Activated CD8-positive, alpha-beta memory T cell treated with anti-CD3 and anti-CD28 coated beads for 48 hours (primary cell): ENCODE data around the gene SLC17A7.
"Not testable (repeated sequence)": the region's sequence is repeated elsewhere in the genome, so short reads cannot be mapped to it uniquely, and the experiment has no call there.

Source experiments
- DNase-seq, 3 experiments: peaks; one replicate each; pipeline ENCODE4 v3.0.0-alpha.2; 2020; ENCODE audit warnings: low read depth in 2 of 3, low spot score in 2 of 3

Gene SLC17A7

DNA sequence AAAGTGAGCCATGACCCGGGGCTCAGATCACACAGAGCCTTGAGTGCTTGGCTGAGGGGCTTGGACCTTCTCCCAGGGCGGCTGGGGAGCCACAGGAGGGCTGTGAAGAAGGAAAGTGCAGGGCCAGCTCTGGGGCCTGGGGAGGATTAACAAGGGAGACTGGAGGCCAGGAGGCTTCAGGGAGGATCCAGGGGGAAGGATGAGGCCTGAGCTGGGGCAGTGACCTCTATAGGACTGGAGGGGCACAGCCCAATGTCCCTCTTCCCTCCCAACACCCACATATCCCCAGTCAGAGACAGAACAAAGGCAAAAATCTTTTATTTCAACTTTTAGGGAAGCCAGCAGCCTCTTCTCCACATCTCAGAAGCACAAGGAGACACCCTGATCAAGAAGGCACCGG is 4.7 kb upstream of the SLC17A7 start:
- no peak for DNase-seq

DNA sequence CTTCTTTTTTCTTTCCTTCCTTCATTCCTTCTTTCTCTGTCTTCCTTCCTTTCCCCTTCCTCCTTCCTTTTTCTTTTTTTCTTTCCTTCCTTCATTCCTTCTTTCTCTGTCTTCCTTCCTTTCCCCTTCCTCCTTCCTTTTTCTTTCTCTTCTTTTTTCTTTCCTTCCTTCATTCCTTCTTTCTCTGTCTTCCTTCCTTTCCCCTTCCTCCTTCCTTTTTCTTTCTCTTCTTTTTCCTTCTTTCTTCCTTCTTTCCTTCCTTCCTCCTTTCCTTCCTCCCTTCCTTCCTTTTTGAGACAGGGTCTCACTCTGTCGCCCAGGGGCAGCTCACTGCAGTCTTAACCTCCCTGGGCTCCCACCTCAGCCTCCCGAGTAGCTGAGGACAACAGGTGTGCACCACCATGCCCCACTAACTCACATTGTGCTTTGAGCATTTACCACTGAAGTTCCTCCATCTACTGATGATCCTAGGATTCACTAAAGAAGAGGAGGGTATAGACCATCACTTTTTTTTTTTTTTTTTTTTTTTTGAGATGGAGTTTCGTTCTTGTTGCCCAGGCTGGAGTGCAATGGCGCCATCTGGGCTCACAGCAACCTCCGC is 2.9 kb upstream of the SLC17A7 start:
- not testable (repeated sequence) for DNase-seq

DNA sequence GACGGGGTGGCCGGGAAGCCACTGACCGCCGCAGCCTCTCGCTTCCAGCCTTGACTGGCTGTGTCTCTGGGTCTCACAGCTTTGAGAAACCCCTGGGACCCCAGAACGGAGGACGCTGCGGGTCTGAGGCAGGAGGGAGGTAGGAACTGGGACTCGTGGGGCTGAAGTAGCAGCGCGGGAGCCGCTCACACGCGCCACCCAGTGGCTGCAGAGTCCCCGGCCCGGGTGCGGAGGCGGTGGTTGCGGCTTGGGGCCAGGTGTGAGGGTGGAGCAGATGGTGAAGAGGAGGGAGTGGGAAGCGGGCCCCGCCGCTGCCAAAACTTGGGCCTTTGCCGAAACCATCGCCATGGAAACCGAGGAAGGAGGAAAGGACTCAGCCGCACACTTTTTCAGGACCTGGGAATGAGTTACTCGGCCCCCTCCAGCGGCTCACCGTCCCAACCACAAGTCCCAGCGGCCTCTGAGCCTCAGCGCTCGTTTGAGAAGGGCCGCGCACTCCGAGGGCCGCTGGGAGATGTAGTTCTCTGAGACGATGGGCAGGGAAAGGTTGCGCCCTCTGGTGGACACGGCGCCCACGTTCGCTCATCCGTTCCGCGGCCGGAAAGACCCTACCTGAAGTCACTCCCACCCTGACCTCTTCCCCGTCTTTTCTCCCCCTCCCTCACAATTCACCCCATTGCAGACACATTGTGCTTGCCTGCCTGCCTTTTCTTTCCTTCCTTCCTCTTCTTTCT is 2.2 kb upstream of the SLC17A7 start:
- peak; percentile 81 to 90 (median 89) for DNase-seq

DNA sequence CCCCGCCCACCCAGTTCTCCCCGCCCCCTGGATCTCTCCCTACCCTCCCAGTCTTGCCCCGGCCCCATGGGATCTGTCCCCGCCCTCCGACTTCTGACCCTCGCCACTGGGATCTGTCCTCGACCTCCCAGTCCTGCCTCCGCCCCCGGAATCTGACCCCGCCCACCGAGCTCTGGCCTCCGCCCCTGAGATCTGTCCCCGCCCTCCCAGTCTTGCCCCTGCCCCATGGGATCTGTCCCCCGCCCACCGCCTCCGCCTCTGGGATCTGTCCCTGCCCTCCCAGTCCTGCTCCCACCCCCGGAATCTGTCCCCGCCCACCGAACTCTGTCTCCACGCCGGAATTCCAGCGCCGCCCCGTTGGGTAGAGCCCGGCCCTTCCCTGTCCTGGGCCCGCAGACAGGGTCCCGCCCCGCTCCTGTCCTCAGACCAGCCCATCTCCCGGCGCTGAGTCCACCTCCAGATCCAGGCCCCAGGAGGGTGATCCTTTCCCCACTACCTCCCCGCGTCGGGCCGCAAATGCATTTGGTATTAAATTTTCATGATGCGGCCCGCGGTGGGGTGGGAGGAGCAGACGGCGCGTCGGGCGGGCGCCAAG is 1.5 kb upstream of the SLC17A7 start:
- DNase-seq = peak in 1 of 3 experiments; percentile 45

DNA sequence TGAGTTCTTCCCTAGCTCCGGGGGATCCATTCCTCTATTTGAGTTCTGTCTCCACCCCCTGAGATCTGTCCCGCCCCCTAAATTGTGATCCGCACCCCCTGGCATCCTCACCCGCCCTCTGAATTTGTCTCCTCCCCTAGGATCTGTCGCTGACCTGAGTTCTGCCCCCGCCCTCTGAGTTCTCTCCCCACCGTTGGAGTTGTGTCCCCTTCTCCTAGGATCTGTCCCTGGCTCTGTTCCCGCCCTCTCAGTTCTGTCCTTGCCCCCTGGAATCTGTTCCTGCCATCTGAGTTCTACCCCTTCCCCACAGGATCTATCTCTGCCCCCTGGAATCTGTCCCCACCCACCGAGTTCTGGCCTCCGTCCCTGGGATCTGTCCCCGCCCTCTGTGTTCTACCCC is 1.0 kb upstream of the SLC17A7 start:
- DNase-seq = no peak

DNA sequence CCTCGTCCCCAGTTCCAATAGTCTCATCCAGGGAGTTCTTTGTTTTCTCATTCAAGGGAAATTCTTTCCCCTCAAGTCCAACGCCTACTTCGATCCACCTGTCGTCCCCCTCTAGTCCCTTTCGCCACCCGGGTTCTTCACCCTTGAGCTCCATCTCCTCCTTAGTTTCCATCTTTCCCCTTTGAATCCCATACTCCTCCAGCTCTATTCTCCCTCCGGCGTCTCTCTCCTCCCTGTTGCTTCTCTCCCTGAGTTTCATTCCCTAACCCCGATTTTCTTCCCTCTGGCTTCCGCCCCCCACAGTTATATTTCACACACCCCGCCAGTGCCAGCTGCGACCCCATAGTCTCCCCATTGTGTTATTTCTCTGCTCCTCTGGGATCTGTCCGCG is 628 bp upstream of the SLC17A7 start:
- no peak for DNase-seq

DNA sequence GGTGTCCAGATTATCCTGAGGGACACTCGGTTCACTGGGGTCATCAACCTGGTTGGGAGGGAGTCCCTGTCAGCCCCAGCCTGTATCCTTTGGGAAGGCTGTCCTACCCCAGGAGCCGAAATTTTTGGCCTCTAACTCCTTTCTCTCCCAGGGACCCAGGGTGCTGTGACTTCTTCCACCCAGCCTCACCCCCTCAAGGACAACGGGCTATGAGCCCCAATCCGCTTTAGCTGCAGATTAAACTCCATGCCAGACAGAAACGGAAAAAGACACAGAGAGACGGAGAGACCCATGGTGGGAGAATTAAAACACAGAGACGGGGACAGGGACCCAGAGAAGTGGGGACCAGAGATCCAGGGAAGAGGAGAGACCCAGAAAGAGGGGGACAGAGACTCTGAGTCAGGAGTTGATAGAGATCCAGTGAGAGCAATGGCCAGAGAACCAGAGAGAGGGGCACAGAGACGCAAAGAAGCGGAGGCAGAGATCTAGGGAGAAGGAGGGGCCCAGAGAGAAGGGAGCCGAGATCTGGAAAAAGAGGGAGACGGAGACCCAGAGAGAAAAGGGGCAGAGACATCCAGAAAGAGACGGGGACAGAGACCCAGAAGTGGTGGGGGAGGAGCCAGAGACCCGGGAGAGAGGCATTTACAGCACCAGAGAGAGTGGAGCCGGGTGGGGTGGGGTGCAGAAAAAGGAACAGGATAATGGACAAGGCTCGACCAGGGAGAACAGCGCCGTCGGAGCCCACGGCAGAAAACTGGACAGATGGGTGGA is 703 bp downstream of the SLC17A7 start:
- DNase-seq = no peak

DNA sequence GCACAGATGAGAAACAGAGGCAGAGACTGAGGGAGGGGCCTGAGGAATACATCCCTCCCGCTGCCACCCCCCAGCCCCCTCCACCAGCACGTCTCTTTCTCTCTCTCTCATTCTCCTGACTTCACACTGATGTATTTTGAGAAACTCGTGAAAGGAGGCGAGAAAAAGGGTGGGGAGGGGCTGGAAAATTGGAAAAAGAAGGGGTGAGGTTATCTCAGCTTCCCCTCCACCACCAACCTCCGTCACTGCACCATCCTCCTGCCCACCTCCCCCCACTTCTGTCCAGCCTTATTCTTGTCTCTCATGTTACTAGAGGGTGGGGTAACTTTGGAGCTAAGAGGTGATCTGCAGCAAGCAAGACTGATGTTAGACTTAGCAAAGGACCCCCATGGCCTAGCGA is 1.5 kb downstream of the SLC17A7 start:
- DNase-seq = no peak

DNA sequence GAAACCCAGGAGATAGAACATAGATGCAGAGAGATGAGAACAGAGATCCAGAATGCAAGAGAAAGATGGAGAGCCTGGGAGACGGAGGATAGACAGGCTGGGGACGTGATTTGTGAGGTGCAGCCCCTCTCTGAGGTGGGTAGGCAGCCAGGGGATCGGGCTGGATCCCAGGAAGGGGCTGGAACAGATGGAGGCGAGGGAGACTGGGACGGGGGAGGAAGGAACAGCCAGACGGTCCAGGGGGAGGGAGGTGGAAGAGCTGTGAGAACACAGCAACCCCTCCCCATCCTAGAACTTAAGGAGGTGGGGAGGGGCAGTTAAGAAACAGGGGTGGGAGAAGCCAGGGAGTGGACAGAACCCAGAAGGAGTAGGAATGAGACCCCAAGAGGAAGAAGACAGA is 3.1 kb downstream of the SLC17A7 start:
- DNase-seq = no peak

DNA sequence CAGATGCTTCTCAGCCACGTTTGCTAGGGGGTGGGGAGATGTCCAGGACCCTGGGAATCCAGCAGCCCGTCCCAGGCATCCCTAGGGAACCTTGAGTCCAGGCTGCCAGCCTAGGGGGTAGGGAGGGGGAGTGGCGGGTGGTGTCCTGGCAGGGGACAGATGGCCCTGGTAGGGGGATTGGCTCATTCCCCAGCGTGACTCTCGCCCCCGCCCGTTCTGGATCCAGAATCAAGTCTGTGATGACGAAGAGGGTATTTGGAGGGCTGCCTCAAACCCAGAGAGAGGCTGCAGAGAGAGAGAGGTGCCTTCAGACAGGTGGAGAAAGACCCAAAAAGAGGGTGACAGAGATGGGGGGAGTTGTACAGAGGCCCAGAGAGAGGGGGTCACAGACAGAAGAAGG is 4.1 kb downstream of the SLC17A7 start:
- no peak for DNase-seq

DNA sequence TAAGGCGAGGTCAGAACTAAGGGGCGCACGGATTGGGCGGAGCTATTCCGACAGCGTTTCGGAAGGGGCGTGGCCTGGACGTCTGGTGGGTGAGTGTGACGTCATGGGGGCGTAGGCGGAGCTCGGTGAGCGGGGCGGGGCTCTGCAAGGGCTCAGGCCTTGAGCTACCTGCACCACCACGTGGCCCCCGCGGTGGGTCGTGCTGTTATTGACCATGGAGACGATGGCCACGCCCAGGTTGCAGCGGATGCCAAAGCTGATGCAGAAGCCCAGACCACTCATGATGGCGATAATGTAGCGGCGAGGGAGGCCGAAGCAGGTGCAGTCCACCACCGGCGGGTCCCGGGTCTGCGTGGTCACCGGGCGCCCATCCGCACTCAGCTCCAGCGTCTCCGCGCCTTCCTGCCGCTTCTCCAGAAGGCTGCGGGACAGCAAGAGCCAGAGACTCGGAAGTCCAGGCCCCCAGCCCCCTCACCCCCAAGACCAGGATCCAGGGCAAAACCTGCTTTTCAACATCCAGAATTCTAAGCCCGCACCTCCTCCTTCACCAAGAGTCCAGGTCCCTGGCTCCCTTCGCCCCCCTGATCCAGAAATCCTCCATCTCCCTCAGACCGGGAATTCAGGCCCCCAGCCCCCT is 4.8 kb downstream of the SLC17A7 start:
- no peak for DNase-seq

DNA sequence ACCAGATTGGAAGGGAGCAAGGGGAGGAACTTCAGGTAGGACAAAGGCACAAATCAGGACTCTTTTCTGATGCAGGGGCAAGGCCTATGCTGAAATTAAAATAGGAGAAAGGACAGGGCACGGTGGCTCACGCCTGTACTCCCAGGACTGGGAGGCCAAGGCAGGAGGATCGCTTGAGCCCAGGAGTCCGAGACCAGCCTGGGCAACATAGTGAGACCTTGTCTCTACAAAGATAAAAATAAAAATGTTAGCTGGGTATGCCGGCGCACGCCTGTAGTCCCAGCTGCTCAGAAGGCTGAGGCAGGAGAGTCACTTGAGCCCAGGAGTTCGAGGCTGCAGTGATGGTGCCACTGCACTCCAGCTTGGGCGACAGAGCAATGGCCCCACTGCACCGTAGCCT is 5.7 kb downstream of the SLC17A7 start:
- DNase-seq = no peak

DNA sequence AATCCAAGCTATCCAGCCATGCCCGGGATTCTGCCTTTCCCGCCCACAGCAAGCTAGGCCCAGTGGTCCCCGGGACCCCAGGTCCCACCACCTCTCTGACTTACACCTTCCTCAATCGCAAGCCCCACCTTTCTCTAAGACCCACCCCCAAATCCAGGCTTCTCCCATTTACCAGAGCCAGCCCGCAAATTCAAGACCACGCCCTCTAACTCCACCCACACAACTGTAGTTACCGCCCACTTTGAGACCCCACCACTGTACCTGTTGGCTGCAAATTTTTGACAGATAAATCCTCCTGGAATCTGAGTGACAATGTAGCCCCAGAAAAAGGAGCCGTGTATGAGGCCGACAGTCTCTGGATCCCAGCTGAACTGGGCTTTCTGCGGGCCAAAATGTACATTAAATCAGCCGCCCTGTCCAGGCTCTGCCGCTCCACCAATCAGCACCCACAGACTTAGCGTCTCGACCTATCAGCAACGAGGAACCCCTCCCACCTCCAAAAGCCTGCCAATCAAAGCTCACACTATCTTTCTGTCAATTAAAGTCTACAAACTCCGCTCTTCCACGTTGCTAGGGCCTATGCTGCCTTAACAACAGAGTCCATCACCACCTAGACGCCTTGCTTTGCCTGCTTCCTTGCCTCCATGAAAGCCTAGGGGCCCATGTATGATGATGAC is 6.3 kb downstream of the SLC17A7 start:
- DNase-seq = no peak

DNA sequence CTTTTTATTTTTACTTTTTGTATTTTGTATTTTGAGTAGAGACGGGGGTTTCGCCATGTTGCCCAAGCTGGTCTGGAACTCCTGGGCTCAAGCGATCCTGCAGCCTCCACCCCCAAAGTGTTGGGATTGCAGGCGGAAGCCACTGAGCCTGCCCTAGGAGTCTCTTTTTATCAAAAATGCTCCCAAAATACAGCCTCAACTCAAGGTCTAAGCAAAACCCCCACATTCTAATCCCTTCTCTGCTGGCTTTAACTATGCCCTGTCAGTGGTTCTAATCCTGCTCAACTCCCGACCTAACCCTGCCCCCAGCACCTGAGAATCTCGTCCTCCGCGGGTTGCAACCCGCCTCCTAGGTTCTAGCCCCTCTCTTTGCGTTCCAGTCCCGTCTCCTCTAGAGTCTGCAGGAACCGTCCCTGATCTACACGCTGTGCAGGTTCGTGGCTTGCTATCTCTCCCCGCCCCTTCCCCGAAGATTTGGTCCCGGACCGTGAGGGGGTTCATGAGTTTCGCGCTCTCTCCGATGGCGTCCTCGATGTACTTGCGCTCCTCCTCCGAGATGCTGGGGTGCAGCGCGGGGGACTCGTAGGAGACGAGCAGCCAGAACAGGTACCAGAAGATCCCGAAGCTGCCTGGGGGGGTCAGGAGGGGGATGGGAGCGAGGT is 8.0 kb downstream of the SLC17A7 start:
- no peak for DNase-seq

DNA sequence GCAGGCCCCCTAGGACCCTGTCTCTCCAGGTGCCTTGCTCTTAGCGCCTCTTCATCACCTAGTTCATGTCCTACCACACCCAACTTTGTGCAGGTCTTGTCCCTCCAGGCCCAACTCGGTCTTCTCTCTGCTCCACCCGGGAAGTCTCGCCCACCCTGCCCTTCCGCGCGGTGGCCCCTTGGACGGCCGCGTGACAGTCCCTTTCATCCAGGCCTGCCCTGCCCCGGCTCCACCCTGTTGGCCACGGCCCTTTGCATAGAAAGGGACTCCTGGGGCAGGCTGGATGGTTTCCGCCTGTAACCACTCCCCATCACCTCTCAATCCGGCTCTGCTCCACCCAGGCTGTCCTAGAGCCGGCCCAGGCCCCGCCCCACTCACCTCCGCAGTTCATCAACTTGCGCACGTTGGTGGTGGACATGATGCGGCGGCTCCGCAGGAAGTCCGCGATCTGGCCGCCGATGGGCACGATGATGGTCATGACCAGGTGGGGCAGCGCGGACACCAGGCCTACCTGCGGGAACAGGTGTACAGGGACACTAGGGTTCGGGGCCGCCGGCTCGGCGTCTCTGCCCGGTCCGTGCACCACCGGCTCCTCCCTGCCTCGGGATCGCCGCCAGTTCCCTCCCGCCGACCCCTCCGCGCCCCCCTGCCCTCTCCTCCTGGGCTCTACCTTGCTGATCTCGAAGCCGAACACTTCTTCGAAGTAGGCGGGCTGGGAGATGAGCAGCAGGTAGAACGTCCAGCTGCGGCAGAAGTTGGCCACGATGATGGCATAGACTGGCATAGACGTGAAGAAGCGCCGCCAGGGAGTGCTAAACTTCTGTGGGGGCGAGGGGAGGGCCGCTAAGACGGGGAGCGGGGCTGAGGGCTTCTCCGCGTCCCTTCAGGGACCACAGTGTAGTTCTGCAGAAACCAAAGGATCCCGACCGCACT is 8.9 kb downstream of the SLC17A7 start:
- no peak for DNase-seq

DNA sequence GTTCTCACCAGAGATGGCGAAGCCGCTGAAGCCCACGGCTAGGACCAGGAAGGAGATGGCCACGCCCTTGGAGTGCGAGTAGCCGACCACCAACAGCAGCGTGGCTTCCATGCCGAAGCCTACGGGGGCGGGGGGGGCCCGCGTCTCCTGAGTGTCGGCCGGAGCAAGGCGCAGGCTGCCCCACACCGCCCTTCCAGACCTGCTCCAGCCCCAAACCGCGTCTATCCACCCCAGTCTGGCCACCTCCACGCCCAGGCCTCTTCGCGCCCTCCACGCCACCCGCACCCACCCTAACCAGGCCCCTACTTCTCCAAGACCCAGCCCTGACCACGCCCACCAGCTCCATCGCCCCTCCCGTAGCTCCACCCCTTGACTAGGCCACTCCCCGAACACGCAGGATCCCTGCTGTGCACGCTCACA is 10.0 kb downstream of the SLC17A7 start:
- DNase-seq = no peak

DNA sequence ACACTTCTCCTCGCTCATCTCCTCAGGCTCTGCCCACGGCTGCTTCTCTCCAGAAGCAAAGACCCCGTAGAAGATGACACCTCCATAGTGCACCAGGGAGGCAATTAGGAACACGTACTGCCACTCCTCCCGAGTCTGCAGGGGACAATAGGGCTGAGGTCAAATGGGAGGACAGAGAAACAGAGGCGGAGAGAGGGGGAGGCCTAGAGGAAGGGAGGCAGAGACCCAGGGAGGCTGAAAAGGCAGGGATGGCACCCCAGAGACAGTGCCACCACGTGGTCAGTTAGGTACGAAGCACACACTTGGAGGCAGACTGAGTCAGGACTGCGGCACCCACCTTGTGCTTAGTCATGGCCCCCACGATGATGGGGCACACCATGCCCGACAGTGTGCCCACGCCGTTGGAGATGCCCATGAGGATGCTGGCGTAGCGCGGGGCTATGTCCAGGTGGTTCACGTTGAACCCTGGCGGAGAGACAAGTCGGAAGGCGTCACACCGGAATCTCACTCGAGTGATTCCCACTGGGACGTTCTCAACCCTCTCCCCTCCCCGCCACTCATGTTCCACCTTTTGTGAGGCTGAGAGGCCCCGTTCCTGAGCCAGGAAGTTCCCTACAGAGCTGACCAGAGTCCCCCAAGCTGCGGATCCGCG is 10.5 kb downstream of the SLC17A7 start:
- DNase-seq = no peak

DNA sequence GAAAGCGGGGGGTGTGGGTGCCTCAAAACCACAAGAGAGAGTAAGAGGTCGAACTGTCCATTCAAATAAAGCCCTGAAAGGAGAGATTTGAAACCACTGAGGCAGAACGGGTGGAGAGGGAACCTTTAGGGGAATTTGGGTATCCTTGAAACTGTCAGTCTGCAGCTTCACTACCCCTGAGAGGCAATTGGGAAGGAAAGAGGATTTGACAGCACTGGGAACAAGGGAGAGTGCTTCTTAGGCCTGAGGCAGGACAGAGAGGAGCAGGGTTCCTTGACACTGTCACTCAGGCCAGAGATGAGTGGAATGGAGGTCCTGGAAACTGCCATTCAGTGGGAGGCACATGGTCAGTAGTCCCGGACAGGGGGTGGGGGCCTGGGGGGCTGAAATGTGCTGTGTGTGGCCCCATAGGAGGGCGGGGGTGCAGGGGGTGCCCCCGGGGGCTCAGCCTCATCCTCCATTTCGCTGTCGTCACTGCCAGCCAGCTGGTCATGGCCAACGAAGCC is 11.1 kb downstream of the SLC17A7 start:
- DNase-seq = no peak
